Measurements from ENCODE around the gene PPP1CC. TPM values are rescaled to one million over a fixed set of nuclear protein-coding genes. Genes with fewer than 3 reads are reported as not detected.
"Not testable (repeated sequence)": the region's sequence is repeated elsewhere in the genome, so short reads cannot be mapped to it uniquely, and the experiment has no call there.

Gene PPP1CC
- polyA plus RNA-seq, 1 donor: 130 TPM

DNA sequence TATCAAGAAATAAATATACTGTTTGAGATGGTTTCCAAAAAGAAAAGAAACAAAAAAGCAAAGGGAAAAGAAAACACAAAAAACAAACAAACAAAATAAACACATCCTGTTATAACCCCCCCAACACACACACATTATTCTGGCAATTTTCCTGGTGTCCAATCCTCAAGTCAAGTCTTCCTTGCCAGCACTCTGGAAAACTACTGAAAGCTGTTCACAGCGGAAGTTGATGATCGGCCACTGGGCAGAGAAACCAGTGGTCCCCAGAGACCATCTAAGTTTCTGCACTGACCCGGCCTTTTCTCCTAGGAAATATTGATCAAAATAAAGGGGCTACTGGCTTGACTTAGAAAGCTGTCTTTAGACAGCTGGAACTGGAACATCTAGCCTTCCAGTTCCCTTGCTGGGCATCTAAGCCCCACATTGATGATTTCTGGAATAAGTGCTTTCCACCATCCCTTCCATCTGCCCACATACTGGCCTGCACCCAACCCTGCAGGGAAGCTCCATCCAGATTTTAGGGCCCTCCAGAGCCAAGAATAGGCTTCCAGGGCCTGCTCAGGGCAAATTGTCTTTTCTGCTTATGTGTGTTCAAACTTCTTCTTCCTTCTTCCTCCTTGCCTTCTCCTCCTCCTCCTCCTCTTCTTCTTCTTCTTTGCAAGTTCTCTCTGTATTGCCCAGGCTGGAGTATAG, 11.6 kb upstream of the PPP1CC start:
- DNase-seq (ENCODE audit: low read depth): no peak

- DNase-seq (ENCODE audit: low read depth): no peak
These were observed 8.2 kb upstream of the PPP1CC start for GRCh38 chr12:110750784-110751461.

- no peak for DNase-seq (ENCODE audit: low read depth)
These were observed 3.9 kb upstream of the PPP1CC start for GRCh38 chr12:110746550-110746949.

DNA sequence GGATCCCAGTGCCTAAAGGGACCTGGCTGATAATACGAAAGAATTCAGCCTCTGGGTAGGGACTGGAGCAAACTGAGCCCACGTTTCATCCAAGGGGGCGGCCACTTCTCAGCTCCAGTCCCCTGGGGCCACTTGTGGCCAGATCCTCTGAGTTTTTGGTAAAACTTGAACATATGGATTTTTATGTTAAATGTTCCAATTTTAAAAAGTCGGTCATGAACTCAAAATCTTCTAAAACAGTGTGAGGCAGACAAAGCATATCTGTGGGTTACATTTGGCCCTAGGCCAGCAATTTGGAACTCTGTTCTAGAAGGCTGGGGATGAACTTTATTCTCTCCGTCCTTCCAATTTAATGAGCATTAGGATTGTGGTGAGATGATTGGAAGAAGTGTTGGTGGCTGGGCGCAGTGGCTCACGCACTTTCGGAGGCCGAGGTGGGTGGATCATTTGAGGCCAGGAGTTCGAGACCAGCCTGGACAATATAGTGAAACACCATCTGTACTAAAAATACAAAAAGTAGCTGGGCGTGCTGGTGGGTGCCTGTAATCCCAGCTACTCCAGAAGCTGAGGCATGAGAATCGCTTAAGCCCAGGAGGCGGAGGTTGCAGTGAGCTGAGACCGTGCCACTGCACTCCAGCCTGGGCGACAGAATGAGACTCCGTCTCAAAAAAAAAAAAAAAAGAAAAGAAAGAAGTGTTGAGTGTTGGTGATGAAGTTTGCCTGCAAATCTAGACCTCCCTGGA, 3.0 kb upstream of the PPP1CC start:
- DNase-seq (ENCODE audit: low read depth): peak; percentile 64

DNA sequence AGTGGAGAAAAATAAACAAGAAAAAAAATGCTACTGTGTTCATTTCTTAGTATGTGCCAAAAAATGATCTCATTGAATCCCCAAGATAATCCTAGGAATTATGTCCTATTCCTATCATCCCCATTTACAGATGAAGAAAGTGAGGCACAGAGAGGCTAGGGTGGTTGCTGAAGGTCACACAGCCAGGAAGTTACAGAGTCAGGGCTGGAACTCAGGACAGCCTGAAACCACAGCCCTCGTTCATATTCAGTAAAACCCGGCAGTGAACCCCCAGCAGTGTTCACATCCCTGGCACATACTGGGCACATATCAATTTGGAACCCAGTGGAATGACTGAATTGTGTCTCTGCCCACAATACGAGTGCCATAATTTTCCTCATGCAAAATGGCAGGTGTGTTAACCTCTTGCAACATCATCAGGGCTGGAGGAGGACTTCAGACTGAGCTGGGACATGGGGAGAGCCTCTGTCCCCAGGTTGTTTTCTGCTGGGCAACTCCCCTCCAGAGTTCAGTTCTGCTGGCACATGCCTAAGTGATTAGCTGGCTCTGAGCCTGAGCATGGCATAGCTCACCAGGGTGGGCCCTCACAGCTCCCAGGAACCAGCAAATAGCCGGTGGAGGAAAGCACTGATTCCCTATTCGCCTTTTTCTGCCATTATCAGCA, 2.0 kb upstream of the PPP1CC start:
- no peak for DNase-seq (ENCODE audit: low read depth)

GRCh38 chr12:110744151-110744571, 1.5 kb upstream of the PPP1CC start:
- DNase-seq (ENCODE audit: low read depth): no peak

- no peak for DNase-seq (ENCODE audit: low read depth)
These were observed 941 bp upstream of the PPP1CC start for GRCh38 chr12:110743571-110744093.

- no peak for DNase-seq (ENCODE audit: low read depth)
These were observed 484 bp downstream of the PPP1CC start for GRCh38 chr12:110742096-110742717.

DNA sequence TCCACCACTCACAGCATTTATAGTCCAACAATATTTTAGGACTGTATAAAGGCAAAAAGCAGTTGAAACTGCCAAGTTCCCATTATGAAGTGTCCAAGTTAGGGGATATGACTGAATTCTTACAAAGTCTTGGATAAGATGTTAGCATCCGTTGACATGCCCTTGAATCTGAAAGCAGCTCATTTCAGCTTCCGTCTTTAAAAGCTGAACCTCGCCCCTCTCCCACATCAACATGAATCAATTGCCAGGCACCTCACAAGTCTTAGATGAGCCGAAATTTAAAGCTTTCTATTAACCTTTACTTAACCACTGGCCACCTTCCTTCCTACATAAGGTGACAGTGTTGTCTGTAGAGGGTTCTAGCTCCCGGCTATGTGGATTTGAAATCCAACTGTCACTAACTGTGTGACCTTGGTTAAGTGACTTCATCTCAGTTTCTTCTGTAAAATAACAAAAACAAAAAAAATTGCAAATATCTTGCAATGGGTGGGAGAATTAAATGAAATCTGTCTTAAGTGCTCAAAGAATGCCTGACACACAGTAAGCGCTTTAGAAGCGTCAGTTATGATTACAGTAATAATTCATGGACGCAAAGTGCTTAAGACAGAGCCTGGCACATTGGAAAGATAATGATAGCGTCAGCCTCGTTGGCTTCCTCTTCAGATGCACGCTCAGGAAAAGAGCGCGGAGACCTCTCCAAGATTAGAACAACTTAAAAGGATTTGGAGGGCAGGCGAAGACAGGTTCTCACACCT, 1.2 kb downstream of the PPP1CC start:
- no peak for DNase-seq (ENCODE audit: low read depth)

- DNase-seq (ENCODE audit: low read depth): no peak
These were observed 2.8 kb downstream of the PPP1CC start for GRCh38 chr12:110739894-110740293.

GRCh38 chr12:110739488-110739887, 3.2 kb downstream of the PPP1CC start:
- no peak for DNase-seq (ENCODE audit: low read depth)

DNA sequence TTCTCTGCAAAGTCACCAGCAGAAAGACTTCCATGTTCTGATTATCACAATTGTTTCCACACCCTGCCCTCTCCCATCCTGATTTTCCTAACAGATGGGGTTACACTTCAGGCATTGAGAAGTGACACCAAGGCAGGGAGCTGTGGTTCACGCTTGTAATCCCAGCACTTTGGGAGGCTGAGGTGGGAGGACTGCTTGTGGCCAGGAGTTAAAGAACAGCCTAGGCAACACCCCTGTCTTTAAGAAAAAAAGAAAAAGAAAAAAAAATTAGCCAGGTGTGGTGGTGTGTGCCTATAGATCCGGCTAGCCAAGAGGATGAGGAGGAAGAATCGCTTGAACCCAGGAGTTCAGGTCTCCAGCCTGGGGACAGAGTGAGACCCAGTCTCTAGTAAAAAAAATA, 5.2 kb downstream of the PPP1CC start:
- DNase-seq (ENCODE audit: low read depth): no peak

DNA sequence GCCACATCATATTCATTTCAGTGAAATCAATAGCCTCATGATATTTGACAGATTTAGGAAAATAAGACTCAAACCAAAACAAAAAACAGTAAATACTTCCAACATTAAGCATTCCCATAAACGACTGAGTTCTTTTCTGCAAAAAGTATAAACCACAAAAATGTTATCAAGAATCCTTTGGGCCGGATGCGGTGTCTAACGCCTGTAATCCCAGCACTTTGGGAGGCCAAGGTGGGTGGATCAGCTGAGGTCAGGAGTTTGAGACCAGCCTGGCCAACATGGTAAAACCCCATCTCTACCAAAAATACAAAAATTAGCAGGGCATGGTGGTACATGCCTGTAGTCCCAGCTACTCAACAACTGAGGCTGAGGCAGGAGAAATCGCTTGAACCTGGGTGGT, 5.7 kb downstream of the PPP1CC start:
- DNase-seq (ENCODE audit: low read depth): not testable (repeated sequence)

- no peak for DNase-seq (ENCODE audit: low read depth)
These were observed 8.8 kb downstream of the PPP1CC start for GRCh38 chr12:110733900-110734299.

- DNase-seq (ENCODE audit: low read depth): no peak
These were observed 9.5 kb downstream of the PPP1CC start for GRCh38 chr12:110733089-110733715.

DNA sequence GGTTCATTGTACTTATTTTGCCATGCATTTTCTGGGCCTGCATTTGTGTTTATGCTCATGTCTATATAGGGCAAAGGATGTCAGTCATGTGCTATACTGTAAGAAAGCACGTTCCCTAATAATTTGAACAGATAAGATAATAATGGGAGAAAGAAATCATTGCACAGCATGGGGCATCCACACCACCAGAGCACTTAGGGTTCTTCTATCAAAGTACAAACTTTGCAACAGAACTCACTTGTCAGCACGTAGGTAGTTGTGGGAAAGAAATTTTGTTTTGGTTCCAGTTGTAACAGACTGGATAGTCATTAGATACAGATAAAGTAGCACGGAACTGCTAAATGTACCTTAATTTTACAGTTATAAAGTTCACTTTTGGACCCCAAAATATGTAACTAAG, 10.1 kb downstream of the PPP1CC start:
- no peak for DNase-seq (ENCODE audit: low read depth)

DNA sequence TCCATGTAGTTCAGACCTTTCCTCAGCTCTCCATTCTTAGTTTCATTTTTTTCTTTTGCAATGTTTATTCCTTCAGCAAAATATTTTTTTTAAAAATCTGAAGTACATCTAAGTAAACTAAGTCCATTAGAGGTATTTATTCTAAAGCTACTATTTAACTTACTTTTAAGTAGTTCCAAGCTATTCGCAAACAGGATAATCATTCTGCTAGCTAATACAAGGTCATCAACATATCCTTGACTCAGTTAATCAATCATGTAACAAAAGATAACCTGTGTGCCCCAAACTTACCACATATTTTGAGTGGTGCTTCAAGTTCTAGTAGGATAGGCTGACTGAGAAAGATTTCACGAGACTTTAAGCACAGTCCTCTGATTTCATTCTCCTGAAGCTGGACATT, 11.2 kb downstream of the PPP1CC start:
- DNase-seq (ENCODE audit: low read depth): no peak

GRCh38 chr12:110728628-110729027, 14.1 kb downstream of the PPP1CC start:
- DNase-seq (ENCODE audit: low read depth): no peak

DNA sequence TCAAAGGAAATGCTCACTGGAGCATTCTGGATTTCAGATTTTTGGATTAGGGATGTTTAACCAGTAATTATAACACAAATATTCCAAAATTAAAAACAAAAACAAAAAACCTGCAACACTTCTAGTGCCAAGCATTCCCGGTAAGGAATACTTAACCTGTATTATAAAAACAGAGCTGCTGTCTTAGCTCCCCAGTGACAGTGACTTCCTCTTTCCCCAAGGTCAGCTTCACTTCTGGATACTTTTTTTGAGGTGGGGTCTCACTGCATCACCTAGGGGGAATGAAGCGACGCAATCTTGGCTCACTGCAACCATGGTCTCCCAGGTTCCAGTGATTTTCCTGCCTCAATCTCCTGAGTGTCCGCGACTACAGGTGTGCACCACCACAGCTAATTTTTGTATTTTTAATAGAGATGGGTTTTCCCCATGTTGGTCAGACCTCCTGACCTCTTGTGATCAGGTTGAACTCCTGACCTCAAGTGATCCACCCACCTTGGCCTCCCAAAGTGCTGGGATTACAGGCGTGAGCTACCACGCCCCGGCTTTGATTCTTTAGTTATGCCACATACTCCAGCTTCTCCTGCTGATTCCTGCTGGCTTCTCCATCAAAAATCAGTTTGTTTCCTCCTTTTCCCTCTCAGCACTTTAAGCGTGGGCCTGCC, 15.9 kb downstream of the PPP1CC start:
- no peak for DNase-seq (ENCODE audit: low read depth)

DNA sequence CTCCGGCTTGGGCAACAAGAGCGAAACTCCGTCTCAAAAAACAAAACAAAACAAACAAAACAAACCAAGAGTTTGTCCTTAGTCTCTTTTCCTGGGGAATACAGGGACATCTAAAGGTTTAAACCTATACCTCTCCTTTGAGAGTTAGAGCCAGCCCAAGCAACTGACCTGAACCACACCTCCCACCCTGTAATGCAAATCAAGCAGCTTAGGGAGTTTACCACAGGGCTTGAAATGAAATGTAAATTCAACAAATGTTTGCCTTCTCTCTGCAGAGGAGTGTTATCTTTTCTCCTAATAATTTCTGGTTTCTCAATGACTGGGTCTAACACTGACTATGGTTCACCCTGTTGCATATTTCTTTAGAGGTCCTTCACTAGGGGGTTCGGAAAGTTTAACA, 16.7 kb downstream of the PPP1CC start:
- no peak for DNase-seq (ENCODE audit: low read depth)

Measured in forelimb muscle (tissue), 1 donor.